NCI-H1694 (cell line): ENCODE results near the gene FKBP6.
"Not testable (repeated sequence)": the region's sequence is repeated elsewhere in the genome, so short reads cannot be mapped to it uniquely, and the experiment has no call there.

Experiments
- DNase-seq: peaks from one replicate; lab custom pipeline; 2025; lab: John Stamatoyannopoulos, UW

FKBP6 gene

DNA sequence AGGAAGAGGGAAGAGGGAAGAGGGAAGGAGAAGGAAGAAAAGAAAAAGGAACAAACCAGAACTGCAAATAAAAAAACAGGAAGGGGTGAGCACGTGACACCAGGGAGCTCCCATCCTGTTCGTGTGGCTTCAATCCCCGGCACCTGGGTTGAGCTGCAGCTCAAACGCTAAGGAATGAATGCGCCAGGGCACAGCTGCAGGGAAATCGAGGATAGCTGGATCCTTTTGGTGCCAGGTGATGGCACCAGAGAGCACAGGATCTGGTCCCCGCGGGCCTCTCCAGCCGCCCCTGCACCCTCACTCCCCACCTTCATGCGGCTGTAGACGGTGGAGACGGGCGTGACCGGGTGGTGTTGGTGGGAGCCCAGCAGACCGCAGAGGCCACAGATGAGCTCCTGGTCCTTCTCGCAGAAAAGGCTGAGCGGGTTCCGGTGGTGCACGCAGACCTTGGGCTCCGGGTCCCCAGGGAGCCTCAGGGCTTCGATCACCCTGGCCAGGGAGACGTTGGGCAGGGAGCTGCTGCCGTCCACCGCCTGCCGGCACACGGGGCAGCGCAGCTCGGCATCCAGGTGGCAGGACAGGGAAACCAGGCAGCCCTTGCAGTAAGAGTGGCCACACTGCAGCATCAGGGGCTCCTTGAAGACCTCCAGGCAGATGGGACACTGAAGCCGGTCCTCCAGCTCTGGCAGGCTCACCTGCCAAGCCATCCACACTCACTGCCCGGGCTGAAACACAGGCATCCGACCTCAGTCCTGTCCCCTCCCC, 3.7 kb upstream of the FKBP6 start:
- DNase-seq, result peak; percentile 51

DNA sequence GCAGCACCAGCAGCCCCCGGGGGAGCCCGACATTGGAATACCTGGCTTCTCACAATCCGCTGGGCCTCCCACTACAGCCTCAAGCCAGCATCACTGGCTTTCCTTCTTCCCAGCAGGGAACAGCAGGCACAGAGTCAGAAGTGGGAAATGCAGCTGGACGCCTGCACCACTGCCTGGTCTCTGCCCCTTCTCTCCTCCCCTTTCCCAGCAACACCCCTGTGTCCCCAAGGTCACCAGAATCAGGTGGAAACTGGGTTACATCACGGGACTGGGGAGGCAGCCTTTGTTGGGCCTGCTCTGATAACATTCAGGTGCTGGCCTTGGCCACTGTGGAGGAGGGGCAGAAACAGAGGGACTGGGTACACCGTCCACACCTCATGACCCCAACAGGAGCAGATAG, 2.5 kb upstream of the FKBP6 start:
- not testable (repeated sequence) for DNase-seq

DNA sequence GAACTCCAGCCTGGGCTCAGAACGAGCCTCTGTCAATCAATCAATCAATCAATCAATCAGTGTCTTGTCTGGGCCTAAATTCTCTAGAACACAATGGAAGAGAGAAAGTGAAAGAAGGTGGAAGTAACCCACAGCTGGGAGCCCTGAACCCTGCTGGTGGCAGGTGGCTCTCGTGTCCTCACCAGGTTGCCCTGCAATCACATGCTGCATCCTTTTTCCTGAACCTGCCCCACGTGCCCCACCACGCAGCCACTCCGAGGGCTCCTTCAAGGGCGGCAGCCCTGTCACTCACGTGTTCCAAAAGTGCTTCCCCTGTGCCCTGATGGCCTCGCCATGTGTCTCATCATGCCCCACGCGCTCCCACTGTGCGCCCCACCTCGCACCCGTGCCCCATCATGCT, 512 bp upstream of the FKBP6 start:
- not testable (repeated sequence) for DNase-seq

DNA sequence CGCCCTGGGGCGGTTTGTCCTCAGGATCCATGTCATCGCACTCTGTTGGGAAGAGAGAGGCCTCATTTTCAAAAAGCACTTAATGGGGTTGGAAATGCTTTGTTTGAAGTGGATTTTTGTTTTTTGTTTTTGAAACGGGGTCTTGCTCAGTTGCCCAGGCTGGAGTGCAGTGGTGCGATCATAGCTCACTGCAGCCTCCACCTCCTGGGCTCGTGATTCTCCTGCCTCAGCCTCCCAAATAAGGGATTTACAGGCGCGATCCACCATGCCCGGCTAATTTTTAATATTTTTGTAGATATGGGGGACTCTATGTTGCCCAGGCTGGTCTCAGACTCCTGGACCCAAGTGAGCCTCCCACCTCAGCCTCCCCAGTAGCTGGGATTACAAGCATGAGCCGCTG, 735 bp downstream of the FKBP6 start:
- DNase-seq, result no peak

DNA sequence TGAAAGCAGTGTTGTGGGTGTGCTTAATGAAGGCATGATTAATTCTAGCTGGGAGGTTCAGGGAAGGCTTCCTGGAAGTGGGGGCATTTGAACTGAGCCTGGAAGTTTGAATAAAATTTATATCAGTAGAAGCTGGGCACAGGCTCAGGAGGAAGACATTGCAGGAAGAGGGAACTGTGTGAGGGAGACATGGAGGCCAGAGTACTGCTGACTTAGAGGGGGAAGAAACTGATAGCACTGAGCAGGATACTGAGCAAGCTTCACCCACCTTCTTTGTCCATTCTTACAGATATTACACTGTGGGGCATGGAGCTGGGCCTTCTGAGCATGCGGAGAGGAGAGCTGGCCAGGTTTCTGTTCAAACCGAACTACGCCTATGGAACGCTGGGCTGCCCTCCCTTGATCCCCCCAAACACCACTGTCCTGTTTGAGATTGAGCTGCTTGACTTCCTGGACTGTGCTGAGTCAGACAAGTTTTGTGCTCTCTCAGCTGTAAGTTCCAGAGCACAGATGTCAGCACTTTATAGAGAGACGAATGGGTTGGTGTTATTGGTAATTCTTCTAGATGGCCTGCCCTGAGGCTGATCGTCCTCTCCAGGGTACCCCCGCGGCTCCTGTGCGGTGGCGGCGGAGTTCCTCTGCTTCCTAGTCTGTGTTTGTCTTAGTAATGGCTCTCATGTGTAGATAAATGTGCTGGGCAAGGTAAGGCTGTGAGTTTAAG, 2.1 kb downstream of the FKBP6 start:
- DNase-seq, result no peak

DNA sequence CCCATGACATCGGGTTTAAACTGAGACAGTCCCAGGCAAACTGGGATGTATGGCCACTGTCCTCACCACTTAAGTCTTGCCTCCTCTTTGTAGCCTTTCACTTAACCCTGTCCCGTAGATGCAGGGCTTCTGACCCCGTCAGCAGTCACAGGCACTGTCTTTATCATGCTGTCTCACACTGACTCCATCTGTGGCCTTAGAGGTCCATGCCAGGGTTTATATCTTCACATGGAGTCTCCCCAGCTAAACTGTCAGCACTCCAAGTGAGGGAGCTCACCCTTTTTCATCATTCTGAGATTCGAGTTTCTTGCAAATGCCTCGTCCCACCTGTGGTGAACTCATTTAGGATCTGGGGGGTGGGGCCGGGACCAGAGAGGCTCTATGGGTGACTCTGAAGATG, 2.8 kb downstream of the FKBP6 start:
- DNase-seq, result no peak

DNA sequence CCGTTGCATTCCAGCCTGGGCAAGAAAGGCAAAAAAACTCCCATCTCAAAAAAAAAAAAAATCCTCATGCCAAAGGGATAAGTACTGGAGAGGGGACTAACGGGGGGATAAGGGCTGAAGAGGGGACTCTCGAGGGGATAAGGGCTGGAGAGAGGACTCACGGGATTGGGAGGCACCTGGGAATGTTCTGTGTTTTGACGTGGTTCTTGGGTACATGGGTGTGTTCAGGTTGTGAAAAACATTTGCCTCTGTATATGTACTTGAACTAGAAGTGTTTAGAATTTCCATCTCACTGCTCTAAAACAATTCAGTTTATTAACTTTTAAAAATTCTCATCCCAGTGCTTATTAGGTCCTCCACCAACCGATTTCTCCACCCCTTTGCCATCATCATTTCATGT, 4.5 kb downstream of the FKBP6 start:
- DNase-seq, result no peak

DNA sequence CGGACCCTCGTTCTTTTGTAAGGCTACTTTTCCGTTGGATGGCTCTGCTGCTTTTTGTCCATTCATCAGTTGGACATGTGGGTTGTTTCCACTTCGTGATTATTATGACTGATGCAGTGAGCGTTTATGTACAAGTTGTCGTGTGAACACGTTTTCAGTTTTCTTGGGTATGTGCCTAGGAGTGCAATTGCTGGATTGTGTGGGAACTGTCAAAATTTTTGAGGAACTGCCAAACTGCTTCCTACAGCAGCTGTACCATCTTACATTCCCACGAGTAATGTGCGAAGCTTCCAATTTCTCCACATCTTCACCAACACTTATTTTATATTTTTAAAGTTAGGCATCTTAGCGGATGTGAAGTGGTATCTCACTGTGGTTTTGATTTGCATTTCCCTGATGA, 10.4 kb downstream of the FKBP6 start:
- no peak for DNase-seq

DNA sequence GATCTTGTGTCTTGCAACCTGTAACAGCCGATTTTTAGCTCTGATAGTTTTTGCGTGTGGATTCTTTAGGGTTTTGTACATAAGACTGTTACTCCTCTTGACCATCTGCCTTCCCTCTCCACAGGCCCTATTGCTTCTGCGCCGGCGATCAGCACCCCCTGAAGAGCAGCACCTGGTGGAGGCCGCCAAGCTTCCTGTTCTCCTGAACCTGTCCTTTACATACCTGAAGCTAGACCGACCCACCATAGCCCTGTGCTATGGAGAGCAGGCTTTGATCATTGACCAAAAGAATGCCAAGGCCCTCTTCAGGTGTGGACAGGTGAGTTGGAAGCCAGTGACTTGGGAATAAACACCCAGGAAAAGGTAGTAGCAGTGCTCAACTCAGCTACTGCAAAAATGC, 12.6 kb downstream of the FKBP6 start:
- no peak for DNase-seq

DNA sequence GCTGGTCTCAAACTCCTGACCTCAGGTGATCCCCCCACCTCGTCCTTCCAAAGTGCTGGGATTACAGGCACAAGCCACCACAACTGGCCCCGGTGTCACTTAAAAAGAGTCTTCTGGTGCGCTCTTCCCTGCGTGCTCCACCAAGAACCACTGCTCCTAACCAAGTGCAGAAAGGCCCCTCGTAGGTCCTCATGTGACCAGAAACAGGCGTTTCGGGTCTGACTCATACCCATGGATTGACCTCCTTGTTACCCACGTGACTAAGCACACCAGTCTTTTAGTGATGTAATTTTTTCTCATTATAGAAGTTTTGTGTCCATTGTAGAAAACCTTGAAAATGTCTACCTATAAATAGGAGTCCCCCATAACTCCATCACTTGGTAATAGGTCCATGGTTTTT, 13.9 kb downstream of the FKBP6 start:
- DNase-seq, result no peak

DNA sequence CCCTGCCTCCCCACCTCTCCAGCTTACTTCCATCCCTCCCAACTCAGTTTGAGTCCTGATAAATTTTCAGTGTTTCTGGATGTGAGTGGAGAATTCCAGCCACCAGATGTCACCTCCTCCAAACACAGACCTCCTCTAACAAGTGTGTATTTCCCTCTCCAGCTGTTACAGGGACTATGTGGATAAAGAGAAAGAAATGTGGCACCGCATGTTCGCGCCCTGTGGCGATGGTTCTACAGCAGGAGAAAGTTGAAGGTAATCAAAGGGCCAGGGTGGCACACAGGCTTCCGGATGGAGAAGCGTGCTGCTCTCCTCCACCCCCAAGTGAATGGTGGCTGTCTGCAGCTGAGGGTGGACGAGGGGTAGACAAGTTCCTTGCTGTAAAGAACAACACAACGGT, 14.7 kb downstream of the FKBP6 start:
- DNase-seq, result peak; percentile 72

DNA sequence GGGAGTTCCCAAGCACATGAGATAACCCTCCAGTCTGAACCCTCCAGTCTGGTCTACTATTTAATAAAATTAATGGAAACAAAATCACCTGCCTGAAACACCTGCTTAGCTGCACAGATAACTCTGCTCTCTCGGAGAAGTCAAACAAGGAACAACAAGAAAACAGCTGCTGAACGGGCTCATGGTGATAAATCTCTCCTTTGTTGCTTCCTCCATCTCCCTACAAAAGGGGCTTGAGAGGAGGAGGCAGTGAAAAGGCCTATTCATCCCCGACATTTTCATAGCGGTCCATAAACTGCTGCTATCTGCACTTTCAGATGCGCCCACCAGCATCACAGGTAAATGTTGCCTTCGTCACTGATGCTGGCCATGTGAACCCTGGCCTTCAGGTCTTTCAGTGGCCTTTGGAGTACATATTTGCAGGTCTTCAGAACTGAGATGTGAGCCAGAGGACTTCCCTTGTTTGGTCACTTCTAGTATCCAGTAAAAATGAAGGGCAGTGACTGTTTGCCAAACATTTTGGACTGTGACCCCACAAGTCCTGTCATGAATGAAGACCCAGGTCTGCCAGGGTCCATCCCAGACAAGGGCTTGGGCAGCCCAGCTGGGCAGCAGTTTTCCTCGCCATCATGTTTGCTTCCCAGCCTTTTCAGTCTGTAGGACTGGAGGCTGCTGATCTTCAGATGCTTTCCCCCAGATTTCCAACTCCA, 15.9 kb downstream of the FKBP6 start:
- DNase-seq, result no peak

DNA sequence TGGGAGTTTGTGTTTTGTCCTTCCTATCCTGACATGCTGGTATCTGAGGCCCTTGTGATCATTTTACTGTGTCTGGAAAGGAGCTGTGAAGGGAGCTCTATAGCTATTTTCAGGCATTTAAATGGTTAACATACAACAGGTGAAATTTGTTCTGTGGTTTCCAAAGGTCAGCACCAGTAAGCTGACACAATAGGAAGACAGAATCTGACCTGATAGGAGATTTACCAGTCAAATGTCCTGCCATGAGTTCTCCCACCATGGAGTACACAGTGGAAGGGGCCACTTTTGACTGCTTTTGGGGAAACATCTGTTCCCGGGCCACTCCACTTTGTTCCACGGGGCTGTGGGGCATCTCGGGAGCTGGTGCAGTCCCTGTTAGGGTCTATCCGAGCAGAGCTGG, 17.6 kb downstream of the FKBP6 start:
- no peak for DNase-seq

DNA sequence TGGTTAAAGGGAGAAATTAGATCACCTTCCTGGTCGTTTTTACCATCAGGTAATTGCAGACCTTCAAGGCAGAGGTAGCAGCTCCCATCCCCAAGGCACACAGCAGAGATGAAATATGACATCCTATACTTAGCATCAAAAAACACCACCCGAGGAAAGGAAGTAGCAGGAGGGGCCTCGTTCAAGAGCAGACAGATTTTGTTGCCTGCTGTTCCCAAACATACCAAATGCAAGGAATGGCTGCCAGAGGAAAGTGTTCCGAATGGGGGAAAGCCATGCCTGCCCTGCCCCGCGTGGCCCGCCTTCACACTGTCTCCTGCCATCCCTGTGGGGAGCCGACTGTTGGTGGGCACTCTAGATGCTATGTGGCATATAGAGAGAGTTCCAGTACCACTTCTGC, 18.0 kb downstream of the FKBP6 start:
- no peak for DNase-seq

DNA sequence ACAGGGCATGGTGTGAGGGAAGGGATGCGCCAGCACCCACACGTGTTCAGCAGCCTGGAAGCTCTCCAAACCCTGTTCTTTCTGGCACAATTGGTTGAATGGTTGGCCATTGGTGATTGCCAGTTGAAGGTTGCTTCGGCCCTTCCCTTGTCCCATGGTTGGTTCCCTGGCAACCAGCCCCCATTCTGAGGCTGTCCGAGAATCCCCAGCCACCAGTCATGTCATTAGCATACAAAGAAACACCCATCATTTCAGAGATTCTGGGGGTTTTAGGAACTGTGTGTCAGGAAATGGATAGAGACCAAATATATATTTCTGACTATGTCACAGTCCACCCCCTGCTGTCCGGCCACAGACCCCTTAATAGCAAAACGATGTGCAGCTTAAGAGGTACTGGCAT, 21.8 kb downstream of the FKBP6 start:
- no peak for DNase-seq

DNA sequence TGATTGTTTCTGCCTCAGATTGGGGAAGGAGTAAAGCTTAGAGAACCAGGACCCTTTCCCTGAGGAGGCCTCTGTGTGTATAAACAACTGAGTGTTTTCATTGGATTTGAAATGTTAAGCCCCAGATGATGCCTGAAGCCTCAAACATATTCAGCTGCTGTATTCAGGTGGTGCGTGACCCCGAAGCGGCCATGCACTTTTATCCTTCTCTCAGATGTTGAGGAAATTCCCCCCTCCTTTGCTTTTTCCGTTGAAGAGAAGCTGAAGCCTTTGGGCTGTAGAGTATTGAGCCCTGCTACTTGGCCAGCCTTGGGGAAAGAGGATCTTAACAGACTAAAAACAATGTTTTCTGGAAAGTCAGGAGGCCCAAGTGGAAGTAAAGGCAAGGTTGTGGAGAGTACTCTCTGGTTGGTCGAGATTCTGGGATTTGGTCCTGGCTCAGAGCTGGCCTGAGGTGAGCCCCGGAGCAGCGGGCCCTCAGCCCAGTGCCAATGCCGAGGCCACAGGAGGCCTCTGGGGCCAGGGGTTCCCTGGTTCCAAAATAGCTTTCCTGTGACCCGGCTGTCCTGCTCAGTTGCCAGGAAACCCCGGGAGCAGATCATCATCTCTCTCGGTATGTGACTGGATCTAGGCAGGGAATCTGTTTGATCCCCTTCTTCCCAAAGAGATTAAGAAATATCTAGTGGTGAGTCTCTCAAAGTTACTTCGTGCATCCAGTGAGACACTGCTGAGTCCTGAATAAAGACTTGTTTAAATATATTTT, 22.5 kb downstream of the FKBP6 start:
- no peak for DNase-seq

DNA sequence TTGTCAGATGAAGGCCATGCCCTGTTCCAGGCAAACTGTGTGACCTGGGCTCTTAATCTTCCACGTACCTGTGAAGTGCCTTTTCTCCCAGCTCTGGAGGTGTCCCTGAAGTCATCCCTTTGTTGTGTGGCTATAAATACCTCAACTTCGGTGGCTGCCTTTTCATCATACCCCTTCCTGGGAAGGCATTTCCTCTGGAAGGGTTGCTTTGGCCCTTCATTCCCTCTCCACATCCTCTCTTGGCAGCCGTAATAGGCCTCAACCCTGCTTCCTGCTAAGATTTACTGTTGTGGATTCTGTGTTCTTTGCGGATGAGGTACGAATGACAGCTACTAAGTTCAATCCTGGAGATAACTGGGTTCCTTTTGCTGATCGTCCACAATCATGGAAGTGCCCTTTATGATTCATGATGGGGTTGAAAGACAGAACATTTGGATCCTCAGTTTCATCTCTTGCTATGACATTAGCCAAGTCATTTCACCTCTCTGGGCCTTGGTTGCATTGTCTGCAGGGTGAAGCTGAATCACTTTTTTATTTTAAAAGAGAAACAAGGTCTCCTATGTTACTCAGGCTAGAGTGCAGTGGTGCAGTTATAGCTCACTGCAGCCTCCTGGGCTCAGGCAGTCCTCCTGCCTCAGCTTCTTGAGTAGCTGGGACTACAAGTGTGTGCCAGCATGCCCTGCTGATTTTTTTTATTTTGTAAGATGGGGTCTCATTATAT, 23.6 kb downstream of the FKBP6 start:
- DNase-seq, result no peak

DNA sequence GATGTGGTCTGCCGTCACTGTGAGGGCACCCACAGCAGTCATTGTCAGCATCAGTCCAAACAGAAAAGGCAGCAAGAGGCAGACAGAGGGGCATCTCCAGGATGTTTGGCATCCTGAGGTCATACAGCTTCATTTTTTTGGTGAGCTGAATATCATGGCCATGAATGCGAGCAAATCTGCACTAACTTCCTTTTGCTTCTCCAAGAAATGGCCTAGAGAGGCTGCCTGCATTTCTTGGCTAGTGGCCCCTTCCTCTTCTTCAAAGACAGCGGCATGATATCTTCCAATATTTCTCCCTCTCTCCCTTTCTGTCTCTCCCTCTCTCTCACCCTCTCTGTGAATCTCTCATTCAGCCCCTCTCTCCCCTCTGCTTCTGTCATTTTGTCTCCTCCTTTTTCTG, 24.8 kb downstream of the FKBP6 start:
- no peak for DNase-seq

DNA sequence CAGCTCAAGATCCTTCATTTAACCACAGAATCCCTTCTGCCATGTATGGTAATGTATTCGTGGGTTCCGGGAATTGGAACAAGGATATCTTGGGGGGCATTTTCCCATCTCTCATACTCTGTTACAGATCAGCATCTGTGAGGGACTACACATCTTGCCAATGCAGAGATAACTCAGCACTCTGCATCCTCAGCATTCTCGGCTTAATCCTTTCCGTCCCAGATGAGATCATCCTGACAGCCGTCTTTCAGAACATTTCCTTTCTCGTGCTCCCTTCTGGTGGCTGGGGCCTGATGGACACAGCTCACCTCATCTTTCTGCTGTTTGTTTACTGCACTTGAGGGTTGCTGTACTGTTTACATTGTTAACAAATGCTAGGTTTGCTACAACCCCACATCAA, 25.3 kb downstream of the FKBP6 start:
- no peak for DNase-seq

DNA sequence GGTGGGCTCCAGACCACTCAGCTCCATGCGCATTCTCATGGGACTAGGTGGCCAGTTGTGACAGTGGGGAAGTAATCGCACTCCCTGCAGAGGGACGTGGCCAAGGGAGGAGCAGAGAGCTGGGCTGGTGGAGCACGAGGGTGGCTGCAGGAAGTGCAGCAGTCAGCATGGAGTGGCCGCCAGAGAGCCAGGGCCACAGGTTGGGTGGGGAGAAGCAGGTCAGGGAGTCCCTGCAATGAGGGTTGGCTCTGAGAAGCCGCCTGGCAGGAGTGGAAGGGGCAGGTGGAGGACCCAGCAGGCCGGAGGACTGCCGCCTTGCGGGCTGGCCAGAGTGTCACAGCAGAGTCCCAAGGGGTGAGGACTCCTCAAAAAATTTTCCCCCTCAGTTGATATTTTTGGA, 26.2 kb downstream of the FKBP6 start:
- DNase-seq, result no peak

DNA sequence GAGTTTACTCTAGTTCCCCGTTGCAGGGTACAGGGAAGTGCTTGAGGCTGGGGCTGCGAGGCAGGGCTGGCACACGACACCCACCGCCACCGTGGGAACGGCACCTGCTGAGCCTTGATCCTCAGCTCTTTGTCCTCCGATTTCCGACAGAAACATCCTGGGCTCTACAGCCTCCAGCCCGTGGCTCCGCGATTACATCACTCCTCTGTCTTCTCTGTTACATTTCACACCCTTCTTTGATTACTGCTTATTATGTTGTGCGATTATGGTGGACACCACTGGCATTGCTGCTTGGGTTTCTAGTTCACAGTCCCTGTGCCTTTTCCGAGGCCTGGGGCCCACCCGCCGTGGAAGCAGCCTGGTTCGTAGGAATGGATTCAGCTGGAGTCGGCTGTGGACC, 26.9 kb downstream of the FKBP6 start:
- no peak for DNase-seq

DNA sequence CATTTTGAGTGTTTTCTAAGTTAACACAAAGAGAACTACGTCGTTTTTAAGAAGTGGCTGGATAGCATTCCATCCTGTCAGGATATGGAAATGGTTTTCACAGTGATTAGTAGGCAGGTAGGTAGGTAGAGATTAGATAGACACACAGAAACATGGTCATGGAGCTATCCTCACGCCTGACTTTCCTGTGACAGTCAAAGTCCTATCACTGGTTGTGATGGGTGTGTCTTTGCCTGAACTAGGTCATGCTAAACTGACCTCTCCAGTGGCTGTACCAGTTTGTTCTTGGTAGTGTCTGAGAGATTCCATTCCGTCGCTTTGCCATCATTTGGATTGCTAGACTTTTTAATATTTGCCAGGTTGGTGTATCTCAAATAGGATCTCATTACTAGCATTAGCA, 28.2 kb downstream of the FKBP6 start:
- DNase-seq, result no peak
